22Rv1 (cell line): ENCODE results near the gene MAP4.

Experiments
- ZFX ChIP-seq: fragments of 450-650 bp; IDR thresholded peaks from 2 replicates; pipeline ENCODE4 v1.6.1; 2017; ENCODE audit warnings: antibody characterized with exemption, borderline replicate concordance
- TF ChIP-seq, protein P1 (sequence below): fragments of 450-650 bp; IDR thresholded peaks from 2 replicates; pipeline ENCODE4 v1.5.1; 2017; ENCODE audit warnings: mild to moderate bottlenecking

GRCh38 chr3:47854267-47854666 is 161.9 kb downstream of the MAP4 start:
- TF ChIP-seq, protein P1, sequence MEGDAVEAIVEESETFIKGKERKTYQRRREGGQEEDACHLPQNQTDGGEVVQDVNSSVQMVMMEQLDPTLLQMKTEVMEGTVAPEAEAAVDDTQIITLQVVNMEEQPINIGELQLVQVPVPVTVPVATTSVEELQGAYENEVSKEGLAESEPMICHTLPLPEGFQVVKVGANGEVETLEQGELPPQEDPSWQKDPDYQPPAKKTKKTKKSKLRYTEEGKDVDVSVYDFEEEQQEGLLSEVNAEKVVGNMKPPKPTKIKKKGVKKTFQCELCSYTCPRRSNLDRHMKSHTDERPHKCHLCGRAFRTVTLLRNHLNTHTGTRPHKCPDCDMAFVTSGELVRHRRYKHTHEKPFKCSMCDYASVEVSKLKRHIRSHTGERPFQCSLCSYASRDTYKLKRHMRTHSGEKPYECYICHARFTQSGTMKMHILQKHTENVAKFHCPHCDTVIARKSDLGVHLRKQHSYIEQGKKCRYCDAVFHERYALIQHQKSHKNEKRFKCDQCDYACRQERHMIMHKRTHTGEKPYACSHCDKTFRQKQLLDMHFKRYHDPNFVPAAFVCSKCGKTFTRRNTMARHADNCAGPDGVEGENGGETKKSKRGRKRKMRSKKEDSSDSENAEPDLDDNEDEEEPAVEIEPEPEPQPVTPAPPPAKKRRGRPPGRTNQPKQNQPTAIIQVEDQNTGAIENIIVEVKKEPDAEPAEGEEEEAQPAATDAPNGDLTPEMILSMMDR, result no peak
- TF ChIP-seq ZFX, result no peak
